SK-N-SH treated with all-trans-retinoic acid at 6 μM for 48 hours (cell line): ENCODE measurements around the gene ADSS2.

ENCODE experiments used
- ATAC-seq: fragments of 200-7000 bp; cut with Tn5 transposase; 3 replicates; pipeline ENCODE4 v1.9.1; 2020; ENCODE audit warnings: mild to moderate bottlenecking, moderate library complexity
- ARNTL ChIP-seq: fragments of 450-650 bp; formaldehyde crosslinking; IDR thresholded peaks from 2 replicates; pipeline ENCODE4 v1.5.0; 2020; ENCODE audit warnings: low read depth, mild to moderate bottlenecking, moderate library complexity, borderline replicate concordance
- BACH2 ChIP-seq: fragments of 250-450 bp; sonication (Bioruptor Pico); IDR thresholded peaks from 2 replicates; pipeline ENCODE4 v1.9.0; 2021; ENCODE audit warnings: mild to moderate bottlenecking, borderline replicate concordance
- CREB5 ChIP-seq: fragments of 250-450 bp; sonication (Bioruptor Pico); IDR thresholded peaks from 2 replicates; pipeline ENCODE4 v1.5.1; 2020; ENCODE audit warnings: low read depth, mild to moderate bottlenecking, moderate library complexity
- CSDC2 ChIP-seq: fragments of 250-450 bp; sonication (Bioruptor Pico); IDR thresholded peaks from 2 replicates; pipeline ENCODE4 v1.5.0; 2020; ENCODE audit warnings: mild to moderate bottlenecking, moderate library complexity
- CSRNP3 ChIP-seq: fragments of 250-450 bp; sonication (Bioruptor Pico); IDR thresholded peaks from 2 replicates; pipeline ENCODE4 v1.5.1; 2021; ENCODE audit warnings: mild to moderate bottlenecking, moderate library complexity
- ESRRG ChIP-seq: fragments of 250-450 bp; sonication (Bioruptor Pico); IDR thresholded peaks from 2 replicates; pipeline ENCODE4 v1.6.1; 2021; ENCODE audit warnings: mild to moderate bottlenecking
- GLIS3 ChIP-seq: fragments of 250-450 bp; sonication (Bioruptor Pico); IDR thresholded peaks from 2 replicates; pipeline ENCODE4 v1.5.0; 2020; ENCODE audit warnings: mild to moderate bottlenecking, moderate library complexity
- ISL1 ChIP-seq: fragments of 250-450 bp; sonication (Bioruptor Pico); IDR thresholded peaks from 2 replicates; pipeline ENCODE4 v2.1.2; 2022; ENCODE audit warnings: mild to moderate bottlenecking, moderate library complexity
- OSR1 ChIP-seq: fragments of 250-450 bp; sonication (Bioruptor Pico); IDR thresholded peaks from 2 replicates; pipeline ENCODE4 v1.8.0; 2022; ENCODE audit warnings: moderate library complexity, mild to moderate bottlenecking, inconsistent platforms
- PATZ1 ChIP-seq: fragments of 250-450 bp; sonication (Bioruptor Pico); IDR thresholded peaks from 2 replicates; pipeline ENCODE4 v1.8.0; 2020; ENCODE audit warnings: mild to moderate bottlenecking, moderate library complexity, borderline replicate concordance
- POU6F1 ChIP-seq: fragments of 250-450 bp; sonication (Bioruptor Pico); IDR thresholded peaks from 2 replicates; pipeline ENCODE4 v1.8.0; 2021; ENCODE audit warnings: low read depth, mild to moderate bottlenecking, moderate library complexity, borderline replicate concordance
- PPARA ChIP-seq: fragments of 250-450 bp; sonication (Bioruptor Pico); IDR thresholded peaks from 2 replicates; pipeline ENCODE4 v1.5.0; 2020; ENCODE audit warnings: mild to moderate bottlenecking, borderline replicate concordance
- SNAI2 ChIP-seq: fragments of 250-450 bp; sonication (Bioruptor Pico); IDR thresholded peaks from 2 replicates; pipeline ENCODE4 v1.5.0; 2020; ENCODE audit warnings: mild to moderate bottlenecking, moderate library complexity
- TCF4 ChIP-seq: fragments of 250-450 bp; sonication (Bioruptor Pico); IDR thresholded peaks from 2 replicates; pipeline ENCODE4 v1.8.0; 2021; ENCODE audit warnings: mild to moderate bottlenecking, moderate library complexity, borderline replicate concordance
- TSHZ2 ChIP-seq: fragments of 250-450 bp; sonication (Bioruptor Pico); IDR thresholded peaks from 2 replicates; pipeline ENCODE4 v1.5.0; 2020; ENCODE audit warnings: mild to moderate bottlenecking, moderate library complexity
- ZC3H10 ChIP-seq: fragments of 250-450 bp; sonication (Bioruptor Pico); IDR thresholded peaks from 2 replicates; pipeline ENCODE4 v1.5.1; 2021; ENCODE audit warnings: mild to moderate bottlenecking, moderate library complexity
- ZFP3 ChIP-seq: fragments of 250-450 bp; sonication (Bioruptor Pico); IDR thresholded peaks from 2 replicates; pipeline ENCODE4 v1.5.0; 2020; ENCODE audit warnings: mild to moderate bottlenecking, moderate library complexity
- ZFP30 ChIP-seq: fragments of 450-650 bp; formaldehyde crosslinking; IDR thresholded peaks from 2 replicates; pipeline ENCODE4 v1.5.0; 2022; ENCODE audit warnings: mild to moderate bottlenecking, moderate library complexity
- ZNF565 ChIP-seq: fragments of 450-650 bp; formaldehyde crosslinking; conservative IDR thresholded peaks from 2 replicates; pipeline ENCODE4 v1.5.0; 2020; ENCODE audit warnings: low read depth, mild to moderate bottlenecking, moderate library complexity
- ZNF70 ChIP-seq: fragments of 450-650 bp; formaldehyde crosslinking; IDR thresholded peaks from 2 replicates; pipeline ENCODE4 v1.5.0; 2020; ENCODE audit warnings: mild to moderate bottlenecking, moderate library complexity
- ZNF8 ChIP-seq: fragments of 450-650 bp; formaldehyde crosslinking; IDR thresholded peaks from 2 replicates; pipeline ENCODE4 v1.5.0; 2020; ENCODE audit warnings: mild to moderate bottlenecking, moderate library complexity

ADSS2 gene

GRCh38 chr1:244393604-244394176, 58.0 kb downstream of the ADSS2 start:
- ATAC-seq = no peak
- TF ChIP-seq SNAI2 (CRISPR knock-in tag) = no peak
- TF ChIP-seq, all 23 proteins: peak for 0

- ATAC-seq = peak; percentile 35
- no peak for TF ChIP-seq PATZ1 (CRISPR knock-in tag)
- TF ChIP-seq ZFP30 (CRISPR knock-in tag) = no peak
- no peak for TF ChIP-seq PPARA (CRISPR knock-in tag)
- no peak for TF ChIP-seq ISL1
- TF ChIP-seq TSHZ2 (CRISPR knock-in tag) = no peak
- TF ChIP-seq TCF4 (CRISPR knock-in tag) = no peak
- no peak for TF ChIP-seq ZC3H10 (CRISPR knock-in tag)
- TF ChIP-seq ZNF565 (CRISPR knock-in tag) = no peak
- TF ChIP-seq POU6F1 = no peak
- no peak for TF ChIP-seq ZNF70 (CRISPR knock-in tag)
- no peak for TF ChIP-seq ZNF8 (CRISPR knock-in tag)
- TF ChIP-seq SNAI2 (CRISPR knock-in tag) = no peak
- no peak for TF ChIP-seq CREB5 (CRISPR knock-in tag)
- no peak for TF ChIP-seq GLIS3 (CRISPR knock-in tag)
- no peak for TF ChIP-seq ESRRG
- no peak for TF ChIP-seq CSRNP3
- no peak for TF ChIP-seq ZFP3 (CRISPR knock-in tag)
Measured at GRCh38 chr1:244391761-244392160, 59.9 kb downstream of the ADSS2 start.

GRCh38 chr1:244388961-244389360, 62.7 kb downstream of the ADSS2 start:
- ATAC-seq = no peak
- TF ChIP-seq POU6F1 = no peak
- no peak for TF ChIP-seq SNAI2 (CRISPR knock-in tag)
- no peak for TF ChIP-seq ZFP30 (CRISPR knock-in tag)
- TF ChIP-seq BACH2 (CRISPR knock-in tag) = no peak
- no peak for TF ChIP-seq ESRRG
- TF ChIP-seq ARNTL (CRISPR knock-in tag) = no peak
- no peak for TF ChIP-seq GLIS3 (CRISPR knock-in tag)
- no peak for TF ChIP-seq CREB5 (CRISPR knock-in tag)
- TF ChIP-seq TCF4 (CRISPR knock-in tag) = no peak
- TF ChIP-seq PPARA (CRISPR knock-in tag) = no peak
- no peak for TF ChIP-seq CSDC2 (CRISPR knock-in tag)
- no peak for TF ChIP-seq OSR1 (CRISPR knock-in tag)
- TF ChIP-seq TSHZ2 (CRISPR knock-in tag) = no peak
- TF ChIP-seq ZFP3 (CRISPR knock-in tag) = no peak
